ENCODE results near the gene MPZL3.

DNA sequence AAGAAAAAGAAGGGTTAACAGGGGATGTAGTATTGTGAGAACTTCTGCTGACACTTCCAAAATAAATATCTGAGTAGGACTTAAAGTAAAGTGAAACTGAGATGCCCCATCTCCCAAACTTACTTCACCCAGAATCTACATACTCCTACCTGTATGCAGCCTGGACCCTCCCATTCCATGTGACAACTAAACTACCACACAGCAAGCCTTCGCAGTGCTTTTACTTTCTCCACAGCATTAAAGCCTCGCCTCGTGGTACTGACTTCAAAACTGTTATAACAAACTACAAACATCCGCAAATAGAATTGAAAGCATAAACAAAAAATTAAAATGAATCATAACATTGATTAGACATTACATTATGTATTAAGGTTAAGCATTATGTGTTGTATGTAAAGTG lies 10.9 kb upstream of the MPZL3 start:
- no peak for TF ChIP-seq POLR2A (IDR thresholded peaks at IDR 0.05)
- TF ChIP-seq, protein P1, sequence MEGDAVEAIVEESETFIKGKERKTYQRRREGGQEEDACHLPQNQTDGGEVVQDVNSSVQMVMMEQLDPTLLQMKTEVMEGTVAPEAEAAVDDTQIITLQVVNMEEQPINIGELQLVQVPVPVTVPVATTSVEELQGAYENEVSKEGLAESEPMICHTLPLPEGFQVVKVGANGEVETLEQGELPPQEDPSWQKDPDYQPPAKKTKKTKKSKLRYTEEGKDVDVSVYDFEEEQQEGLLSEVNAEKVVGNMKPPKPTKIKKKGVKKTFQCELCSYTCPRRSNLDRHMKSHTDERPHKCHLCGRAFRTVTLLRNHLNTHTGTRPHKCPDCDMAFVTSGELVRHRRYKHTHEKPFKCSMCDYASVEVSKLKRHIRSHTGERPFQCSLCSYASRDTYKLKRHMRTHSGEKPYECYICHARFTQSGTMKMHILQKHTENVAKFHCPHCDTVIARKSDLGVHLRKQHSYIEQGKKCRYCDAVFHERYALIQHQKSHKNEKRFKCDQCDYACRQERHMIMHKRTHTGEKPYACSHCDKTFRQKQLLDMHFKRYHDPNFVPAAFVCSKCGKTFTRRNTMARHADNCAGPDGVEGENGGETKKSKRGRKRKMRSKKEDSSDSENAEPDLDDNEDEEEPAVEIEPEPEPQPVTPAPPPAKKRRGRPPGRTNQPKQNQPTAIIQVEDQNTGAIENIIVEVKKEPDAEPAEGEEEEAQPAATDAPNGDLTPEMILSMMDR (IDR thresholded peaks at IDR 0.05) = no peak
